GM19452 (cell line): Measurements from ENCODE around the gene MCFD2.
A peak's percentile ranks its signal among the peaks of the same experiment; 100 is the strongest.

Experiments used
- ATAC-seq: cut with Tn5 transposase; IDR thresholded peaks from one replicate; pipeline ENCODE4 v1.9.1; 2021; ENCODE audit not compliant: unreplicated experiment

The MCFD2 gene

GRCh38 chr2:46939626-46940359 is 24.2 kb upstream of the MCFD2 start:
- no peak for ATAC-seq

GRCh38 chr2:46937471-46937901 is 21.9 kb upstream of the MCFD2 start:
- no peak for ATAC-seq

GRCh38 chr2:46936566-46936965 is 21.0 kb upstream of the MCFD2 start:
- ATAC-seq: no peak

- no peak for ATAC-seq
Measured at GRCh38 chr2:46935071-46935470, 19.5 kb upstream of the MCFD2 start.

- no peak for ATAC-seq
Measured at GRCh38 chr2:46929612-46930011, 14.0 kb upstream of the MCFD2 start.

GRCh38 chr2:46926863-46927262 is 11.3 kb upstream of the MCFD2 start:
- ATAC-seq: no peak

GRCh38 chr2:46925474-46926351 is 10.1 kb upstream of the MCFD2 start:
- ATAC-seq: no peak

- ATAC-seq: no peak
Measured at GRCh38 chr2:46924608-46925007, 9.0 kb upstream of the MCFD2 start.

GRCh38 chr2:46924038-46924437 is 8.4 kb upstream of the MCFD2 start:
- no peak for ATAC-seq

GRCh38 chr2:46923041-46923528 is 7.5 kb upstream of the MCFD2 start:
- no peak for ATAC-seq

- no peak for ATAC-seq
Measured at GRCh38 chr2:46922606-46923005, 7.0 kb upstream of the MCFD2 start.

- ATAC-seq: no peak
Measured at GRCh38 chr2:46921676-46922448, 6.3 kb upstream of the MCFD2 start.

GRCh38 chr2:46917628-46918027 is 2.0 kb upstream of the MCFD2 start:
- ATAC-seq: no peak

GRCh38 chr2:46915811-46916630 is 415 bp upstream of the MCFD2 start:
- peak; percentile 79 for ATAC-seq

GRCh38 chr2:46914578-46915230 is 902 bp downstream of the MCFD2 start:
- no peak for ATAC-seq

GRCh38 chr2:46913471-46914381 is 1.9 kb downstream of the MCFD2 start:
- no peak for ATAC-seq

GRCh38 chr2:46909771-46910419 is 5.7 kb downstream of the MCFD2 start:
- peak; percentile 87 for ATAC-seq

- no peak for ATAC-seq
Measured at GRCh38 chr2:46909150-46909549, 6.5 kb downstream of the MCFD2 start.
